H1 (cell line): ENCODE data around the gene AGAP1. TPM values are rescaled to one million over a fixed set of nuclear protein-coding genes. Genes with fewer than 3 reads are reported as not detected.
"Not testable (repeated sequence)": the region's sequence is repeated elsewhere in the genome, so short reads cannot be mapped to it uniquely, and the experiment has no call there.

Experiments
- CTCF ChIA-PET: fragments of 300-600 bp; sonication (Branson Sonifier 250); formaldehyde crosslinking; loops from one replicate; lab custom pipeline; 2021; ENCODE audit not compliant: partially characterized antibody; lab: Charles Lee
- POLR2A ChIA-PET: fragments of 300-600 bp; sonication (Branson Sonifier 250); formaldehyde crosslinking; loops from one replicate; lab custom pipeline; 2021; ENCODE audit warnings: inconsistent platforms; ENCODE audit not compliant: partially characterized antibody; lab: Charles Lee
- DNase-seq, 2 experiments: peaks; one replicate each; pipeline versions ENCODE4 v3.0.0 to v3.0.0-alpha.2; 2010 to 2022; ENCODE audit warnings: low spot score in 2 of 2, low read depth in 1 of 2, mixed read lengths in 1 of 2
- FAIRE-seq: peaks from 2 replicates; lab custom pipeline; 2011; peaks lifted over from hg19 to GRCh38; lab: Jason Lieb, UNC
- H2AFZ ChIP-seq: 2 replicates; pipeline ENCODE4 v1.8.1; 2012; ENCODE audit warnings: low read length, inconsistent platforms
- H2AK5ac ChIP-seq: 2 replicates; pipeline ENCODE4 v1.6.1; 2013; ENCODE audit warnings: low read depth, low read length
- H2BK120ac ChIP-seq: replicated peaks from 2 replicates; pipeline ENCODE3; 2013; ENCODE audit warnings: low read depth, low read length, inconsistent platforms
- H2BK12ac ChIP-seq: 2 replicates; pipeline ENCODE4 v1.6.1; 2013; ENCODE audit warnings: low read depth, low read length
- H2BK15ac ChIP-seq: 2 replicates; pipeline ENCODE4 v1.6.1; 2013; ENCODE audit warnings: low read length
- H2BK20ac ChIP-seq: 2 replicates; pipeline ENCODE4 v1.6.1; 2013; ENCODE audit warnings: low read length
- H2BK5ac ChIP-seq: 2 replicates; pipeline ENCODE4 v1.6.1; 2013; ENCODE audit warnings: low read depth, low read length
- H3K14ac ChIP-seq: 2 replicates; pipeline ENCODE4 v1.6.1; 2013; ENCODE audit warnings: inconsistent platforms; ENCODE audit not compliant: insufficient read length
- H3K18ac ChIP-seq: 2 replicates; pipeline ENCODE4 v1.6.1; 2013; ENCODE audit warnings: low read length; ENCODE audit errors: extremely low read depth
- H3K23ac ChIP-seq: 2 replicates; pipeline ENCODE4 v1.6.1; 2013; ENCODE audit warnings: inconsistent platforms; ENCODE audit not compliant: insufficient read length
- H3K23me2 ChIP-seq: 2 replicates; pipeline ENCODE4 v1.6.1; 2013; ENCODE audit warnings: low read depth, low read length
- H3K27ac ChIP-seq: 2 replicates; pipeline ENCODE4 v1.6.1; 2011; ENCODE audit warnings: low read depth, low read length, inconsistent platforms
- H3K27me3 ChIP-seq, 4 experiments: replicated peaks in 1 of 4; 1 replicate in 1 of 4; 2 replicates in 3 of 4; pipeline versions ENCODE4 v1.6.1 to v1.8.1; 2011 to 2013; ENCODE audit warnings: low read length in 3 of 4, mild to moderate bottlenecking in 3 of 4, inconsistent platforms in 2 of 4, mixed read lengths in 2 of 4, moderate library complexity in 1 of 4; ENCODE audit not compliant: control insufficient read depth in 3 of 4, insufficient read depth in 3 of 4; ENCODE audit errors: extremely low read depth in 1 of 4
- H3K36me3 ChIP-seq, 4 experiments: 2 replicates each; pipeline versions ENCODE4 v1.6.1 to v1.8.1; 2011 to 2013; ENCODE audit warnings: mild to moderate bottlenecking in 4 of 4, low read length in 3 of 4, moderate library complexity in 2 of 4, control low read depth in 1 of 4, inconsistent platforms in 1 of 4; ENCODE audit not compliant: insufficient read depth in 4 of 4, control insufficient read depth in 2 of 4
- H3K4ac ChIP-seq: replicated peaks from 2 replicates; pipeline ENCODE3; 2013; ENCODE audit warnings: low read length, low read depth, mixed read lengths, inconsistent platforms; ENCODE audit not compliant: insufficient read length
- H3K4me1 ChIP-seq, 4 experiments: replicated peaks in 1 of 4; 1 replicate in 1 of 4; 2 replicates in 3 of 4; pipeline versions ENCODE4 v1.6.1 to v1.8.1; 2011 to 2013; ENCODE audit warnings: low read length in 3 of 4, inconsistent platforms in 2 of 4, mixed read lengths in 1 of 4; ENCODE audit not compliant: insufficient read depth in 4 of 4, control insufficient read depth in 3 of 4
- H3K4me2 ChIP-seq, 2 experiments: 2 replicates each; pipeline versions ENCODE4 v1.6.1 to v1.8.1; 2011 to 2013; ENCODE audit warnings: low read depth in 2 of 2, low read length in 2 of 2, control low read depth in 1 of 2, inconsistent platforms in 1 of 2, mild to moderate bottlenecking in 1 of 2; ENCODE audit not compliant: insufficient read depth in 1 of 2
- H3K4me3 ChIP-seq, 4 experiments: fragments of 200-600, 300-600 bp in 1 of 4; sonication (generic), shearing (Covaris generic), sonication (Bioruptor Twin) in 1 of 4; 2 replicates each; pipeline versions ENCODE4 v1.5.1 to v1.8.1; 2011 to 2016; ENCODE audit warnings: low read length in 4 of 4, low read depth in 3 of 4, control low read depth in 2 of 4, inconsistent platforms in 2 of 4, mild to moderate bottlenecking in 2 of 4, mixed read lengths in 1 of 4, moderate library complexity in 1 of 4; ENCODE audit not compliant: insufficient read depth in 2 of 4; ENCODE audit errors: extremely low read depth in 1 of 4
- H3K56ac ChIP-seq: replicated peaks from 2 replicates; pipeline ENCODE3; 2013; ENCODE audit warnings: low read depth, mild to moderate bottlenecking, mixed read lengths, low read length, inconsistent platforms; ENCODE audit not compliant: insufficient read length
- H3K79me1 ChIP-seq: 2 replicates; pipeline ENCODE4 v1.6.1; 2013; ENCODE audit warnings: low read depth, low read length, control low read depth
- H3K79me2 ChIP-seq, 2 experiments: 2 replicates each; pipeline versions ENCODE4 v1.6.1 to v1.8.1; 2012 to 2013; ENCODE audit warnings: low read length in 2 of 2, mild to moderate bottlenecking in 2 of 2, inconsistent platforms in 1 of 2; ENCODE audit not compliant: insufficient read depth in 2 of 2, control insufficient read depth in 1 of 2
- H3K9ac ChIP-seq, 4 experiments: replicated peaks in 1 of 4; 1 replicate in 1 of 4; 2 replicates in 3 of 4; pipeline versions ENCODE4 v1.6.1 to v1.8.1; 2011 to 2013; ENCODE audit warnings: low read depth in 3 of 4, low read length in 3 of 4, control low read depth in 2 of 4, mild to moderate bottlenecking in 2 of 4, moderate library complexity in 2 of 4, inconsistent platforms in 1 of 4; ENCODE audit errors: extremely low read depth in 1 of 4
- H3K9me3 ChIP-seq, 2 experiments: 2 replicates each; pipeline versions ENCODE4 v1.6.1 to v1.8.1; 2012 to 2013; ENCODE audit warnings: mild to moderate bottlenecking in 2 of 2, moderate library complexity in 2 of 2, control low read depth in 1 of 2, inconsistent platforms in 1 of 2, low read depth in 1 of 2, low read length in 1 of 2, mixed read lengths in 1 of 2; ENCODE audit not compliant: insufficient read depth in 2 of 2
- H4K20me1 ChIP-seq, 2 experiments: replicated peaks in 1 of 2; 2 replicates each; pipeline versions ENCODE3 to v1.8.1; 2011 to 2013; ENCODE audit warnings: inconsistent platforms in 2 of 2, low read length in 2 of 2, mild to moderate bottlenecking in 1 of 2; ENCODE audit not compliant: insufficient read depth in 2 of 2, control insufficient read depth in 1 of 2
- H4K5ac ChIP-seq: 2 replicates; pipeline ENCODE4 v1.6.1; 2013; ENCODE audit warnings: low read length, low read depth, mixed read lengths, inconsistent platforms; ENCODE audit not compliant: insufficient read length
- H4K8ac ChIP-seq: 2 replicates; pipeline ENCODE4 v1.8.0; 2013; ENCODE audit warnings: mild to moderate bottlenecking, moderate library complexity, low read length, inconsistent platforms; ENCODE audit not compliant: insufficient read depth; ENCODE audit errors: extremely low read depth
- H4K91ac ChIP-seq: replicated peaks from 2 replicates; pipeline ENCODE3; 2013; ENCODE audit warnings: low read length, mixed read lengths, inconsistent platforms; ENCODE audit not compliant: insufficient read length
- WGBS, 2 experiments: shearing (Covaris generic) in 1 of 2; methylation state at CpG; one replicate each; pipeline versions ENCODE4 v1.1.6 to v1.1.7; 2013 to 2015; ENCODE audit warnings: low lambda C conversion rate in 2 of 2, mixed read lengths in 2 of 2, inconsistent platforms in 1 of 2, low coverage in 1 of 2, missing lambda C conversion rate in 1 of 2; ENCODE audit not compliant: insufficient replicate concordance in 2 of 2, insufficient coverage in 1 of 2, insufficient read length in 1 of 2; ENCODE audit errors: extremely low coverage in 1 of 2, missing lambda C conversion rate in 1 of 2; 5-methylcytosine and 5-hydroxymethylcytosine counted together
- polyA plus RNA-seq, 7 experiments: library from polyadenylated mRNA; depleted of rRNA in 3 of 7; stranded (reverse) in 5 of 7; unstranded in 2 of 7; fragments of >200 nt in 5 of 7; fragments of 200-250 nt in 2 of 7; gene quantifications; 1 replicate in 5 of 7; 2 replicates in 1 of 7; 4 replicates in 1 of 7; pipeline versions ENCODE4 v1.2.1 to v1.2.3, GENCODE V29; 2011 to 2013; ENCODE audit warnings: missing spikeins in 2 of 7, mixed read lengths in 2 of 7
- total RNA-seq: library from RNA; stranded (reverse); fragmentation: NEBNext Ultra II Directional; extraction: Animal tissue kit (Norgen Biotek cat#: 25700); gene quantifications from 2 replicates; pipeline ENCODE4 v1.2.1, GENCODE V29; 2021

Gene AGAP1
- total and polyA plus RNA-seq, 2 of the 8 experiments (the other 6 are each of a cell fraction or from before 2014, with no cell fraction given) = 18.1 to 39.4 TPM

DNA sequence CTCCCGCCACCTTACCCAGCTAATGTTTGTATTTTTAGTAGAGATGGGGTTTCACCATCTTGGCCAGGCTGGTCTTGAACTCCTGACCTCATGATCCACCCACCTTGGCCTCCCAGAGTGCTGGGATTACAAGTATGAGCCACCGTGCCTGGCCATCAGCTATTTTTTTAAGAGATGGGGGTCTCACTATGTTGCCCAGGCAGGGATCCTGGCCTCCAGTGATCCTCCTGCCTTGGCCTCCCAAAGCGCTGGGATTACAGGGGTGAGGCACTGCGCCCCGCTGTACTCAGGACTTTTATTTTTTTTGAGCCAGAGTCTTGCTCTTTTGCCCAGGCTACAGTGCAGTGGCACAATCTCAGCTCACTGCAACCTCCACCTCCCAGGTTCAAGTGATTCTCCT lies 569.0 kb downstream of the AGAP1 start:
- H3K23me2 ChIP-seq, H3K4ac ChIP-seq, H4K91ac ChIP-seq, H2AFZ ChIP-seq, H3K9ac ChIP-seq, H3K4me3 ChIP-seq, H3K27ac ChIP-seq, POLR2A ChIA-PET, H2BK15ac ChIP-seq, H3K27me3 ChIP-seq, H3K14ac ChIP-seq, H4K5ac ChIP-seq, DNase-seq, H2BK5ac ChIP-seq, H2BK120ac ChIP-seq, H3K79me2 ChIP-seq, H2BK12ac ChIP-seq, FAIRE-seq, H2BK20ac ChIP-seq, H3K36me3 ChIP-seq, H3K56ac ChIP-seq, H2AK5ac ChIP-seq, H3K9me3 ChIP-seq, H4K20me1 ChIP-seq, H3K23ac ChIP-seq, H3K18ac ChIP-seq, H3K4me2 ChIP-seq, H3K79me1 ChIP-seq, H4K8ac ChIP-seq: not testable (repeated sequence)
- 93% methylated on average over 5 of the region's 5 CpGs; no CpG with 5 or more reads in 1 of the 2 experiments for WGBS, 2 experiments
- CTCF ChIA-PET = interaction anchor here (0.5 to 1.5 kb wide), 7 partner anchors 24 to 126 kb away, joined by 3 to 4 read pairs (median 3); no protein-coding TSS in a partner anchor
- H3K4me1 ChIP-seq = peaks cover 7 to 17% (median 13%) of the 10 kb centered on the region in 4 experiments
